ENCODE results near the gene ELAPOR1.

The ELAPOR1 gene

GRCh38 chr1:109159326-109159725 is 45.4 kb downstream of the ELAPOR1 start:
- no peak for TF ChIP-seq CTCF (conservative IDR thresholded peaks at IDR 0.05; ENCODE audit: control insufficient read depth, insufficient read depth, low read depth, low read length)
- no peak overlapping the region for H3K4me3 ChIP-seq (ENCODE audit: control insufficient read depth, low read depth, low read length)
- DNase-seq (ENCODE audit: low read depth): no peak

GRCh38 chr1:109160071-109160840 is 46.3 kb downstream of the ELAPOR1 start:
- H3K4me3 ChIP-seq (ENCODE audit: control insufficient read depth, low read depth, low read length): no peak overlapping the region
- no peak for TF ChIP-seq CTCF (conservative IDR thresholded peaks at IDR 0.05; ENCODE audit: control insufficient read depth, insufficient read depth, low read depth, low read length)
- DNase-seq (ENCODE audit: low read depth): no peak

GRCh38 chr1:109161858-109162606 is 48.1 kb downstream of the ELAPOR1 start:
- no peak for TF ChIP-seq CTCF (conservative IDR thresholded peaks at IDR 0.05; ENCODE audit: control insufficient read depth, insufficient read depth, low read depth, low read length)
- H3K4me3 ChIP-seq (ENCODE audit: control insufficient read depth, low read depth, low read length): no peak overlapping the region
- peak; percentile 72 for DNase-seq (ENCODE audit: low read depth)

- no peak for TF ChIP-seq CTCF (conservative IDR thresholded peaks at IDR 0.05; ENCODE audit: control insufficient read depth, insufficient read depth, low read depth, low read length)
- H3K4me3 ChIP-seq (ENCODE audit: control insufficient read depth, low read depth, low read length): no peak overlapping the region
- DNase-seq (ENCODE audit: low read depth): no peak
Observed at GRCh38 chr1:109162626-109163025, 48.7 kb downstream of the ELAPOR1 start.

GRCh38 chr1:109163551-109163950 is 49.6 kb downstream of the ELAPOR1 start:
- no peak for DNase-seq (ENCODE audit: low read depth)
- no peak for TF ChIP-seq CTCF (conservative IDR thresholded peaks at IDR 0.05; ENCODE audit: control insufficient read depth, insufficient read depth, low read depth, low read length)
- no peak overlapping the region for H3K4me3 ChIP-seq (ENCODE audit: control insufficient read depth, low read depth, low read length)
